HG02884 (cell line): Measurements from ENCODE around the gene GUK1.
"Not testable (repeated sequence)": the region's sequence is repeated elsewhere in the genome, so short reads cannot be mapped to it uniquely, and the experiment has no call there.

Experiments
- ATAC-seq: cut with Tn5 transposase; IDR thresholded peaks from one replicate; pipeline ENCODE4 v1.9.1; 2021; ENCODE audit warnings: mild to moderate bottlenecking, moderate library complexity; ENCODE audit not compliant: unreplicated experiment

GUK1 gene

DNA sequence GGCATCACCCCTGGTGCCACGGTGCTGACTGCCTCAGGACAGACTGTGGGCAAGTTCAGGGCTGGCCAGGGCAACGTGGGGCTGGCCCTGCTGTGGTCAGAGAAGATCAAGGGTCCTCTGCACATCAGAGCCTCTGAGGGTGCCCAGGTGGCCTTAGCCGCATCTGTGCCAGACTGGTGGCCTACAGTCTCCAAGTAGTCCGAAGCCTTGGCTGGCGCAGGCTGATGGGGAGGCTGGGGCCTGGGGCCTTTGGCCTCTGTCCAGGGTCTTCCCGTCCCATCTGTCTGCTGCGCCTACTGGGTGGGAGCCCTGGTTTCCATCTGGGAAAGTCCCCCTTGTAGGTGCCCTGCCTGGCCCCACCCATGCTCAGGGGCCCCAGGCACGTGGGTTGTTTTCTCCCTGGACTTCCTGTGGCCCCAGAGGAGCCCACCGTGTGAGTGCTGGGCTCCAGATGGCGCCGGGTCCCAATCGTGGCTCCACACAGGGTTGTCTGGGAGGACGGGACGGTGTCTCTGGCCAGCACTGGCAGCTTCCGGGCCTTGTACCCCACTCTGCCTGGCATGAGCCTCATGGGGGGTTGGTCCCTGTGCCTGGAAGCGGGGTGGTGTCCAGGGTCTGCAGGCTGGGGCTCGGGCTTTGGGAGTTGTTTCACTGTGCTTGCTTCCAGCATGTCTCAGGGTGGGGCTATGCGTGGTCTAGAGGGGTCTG is 35.4 kb downstream of the GUK1 start:
- ATAC-seq = no peak

- no peak for ATAC-seq
Measured at GRCh38 chr1:228176024-228176395, 35.9 kb downstream of the GUK1 start.

GRCh38 chr1:228176461-228177182 is 36.5 kb downstream of the GUK1 start:
- ATAC-seq = no peak

DNA sequence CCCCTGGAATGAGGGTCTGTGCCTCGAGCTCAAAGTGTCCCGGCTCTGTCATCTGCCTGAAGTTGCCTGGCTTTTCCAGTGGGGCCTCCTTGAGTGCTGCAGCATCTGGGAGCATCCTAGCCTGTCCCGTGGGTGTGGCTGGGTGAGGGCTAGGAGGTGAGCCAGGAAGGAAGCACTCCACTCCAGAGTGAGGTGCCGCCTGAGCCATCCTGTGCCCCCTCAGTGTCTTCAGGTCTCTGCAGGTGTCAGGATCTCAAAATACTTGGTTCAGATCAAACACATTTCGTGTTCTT is 37.0 kb downstream of the GUK1 start:
- no peak for ATAC-seq

DNA sequence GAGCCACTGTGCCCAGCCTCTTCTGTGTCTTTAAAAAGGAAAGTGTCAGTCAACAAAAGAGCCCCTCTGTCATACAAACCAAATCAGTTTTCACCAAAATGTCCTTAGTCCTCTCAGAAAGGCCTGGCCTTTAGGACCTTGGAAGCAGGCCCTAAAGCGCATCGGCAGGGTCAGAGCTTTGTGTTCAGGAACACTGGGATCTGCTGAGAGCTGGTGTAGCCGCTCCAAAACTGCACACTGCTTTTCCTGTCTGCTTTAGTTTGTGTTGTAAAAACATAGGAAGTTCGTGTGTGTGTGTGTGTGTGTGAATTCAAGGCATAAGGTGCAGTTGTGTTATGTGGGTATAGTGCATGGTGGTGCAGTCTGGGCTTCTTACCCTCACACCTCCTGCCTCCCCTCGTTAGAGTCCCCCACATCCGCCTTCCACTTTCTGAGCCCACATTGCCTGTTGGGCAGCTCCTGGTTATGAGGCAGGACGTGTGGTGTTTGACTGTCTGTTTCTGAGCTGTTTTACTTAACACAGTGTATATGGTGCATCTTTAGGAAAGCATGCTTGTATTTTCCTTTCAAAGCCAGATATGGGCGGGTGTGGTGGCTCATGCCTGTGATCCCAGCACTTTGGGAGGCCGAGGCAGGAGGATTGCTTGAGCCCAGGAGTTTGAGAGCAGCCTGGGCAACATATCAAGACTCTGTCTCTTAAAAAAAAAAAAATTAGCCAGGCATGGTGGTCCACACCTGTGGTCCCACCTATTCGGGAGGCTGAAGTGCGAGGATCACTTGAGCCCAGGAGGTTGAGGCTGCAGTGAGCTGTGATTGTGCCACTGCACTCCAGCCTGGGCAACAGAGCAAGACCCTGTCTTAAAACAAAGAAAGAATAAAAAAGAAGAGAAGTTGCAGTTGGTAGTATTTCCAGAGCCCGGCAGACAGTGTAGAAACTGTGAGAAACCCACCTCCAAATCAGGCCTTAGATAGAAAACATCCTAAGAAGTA is 37.9 kb downstream of the GUK1 start:
- ATAC-seq = no peak

DNA sequence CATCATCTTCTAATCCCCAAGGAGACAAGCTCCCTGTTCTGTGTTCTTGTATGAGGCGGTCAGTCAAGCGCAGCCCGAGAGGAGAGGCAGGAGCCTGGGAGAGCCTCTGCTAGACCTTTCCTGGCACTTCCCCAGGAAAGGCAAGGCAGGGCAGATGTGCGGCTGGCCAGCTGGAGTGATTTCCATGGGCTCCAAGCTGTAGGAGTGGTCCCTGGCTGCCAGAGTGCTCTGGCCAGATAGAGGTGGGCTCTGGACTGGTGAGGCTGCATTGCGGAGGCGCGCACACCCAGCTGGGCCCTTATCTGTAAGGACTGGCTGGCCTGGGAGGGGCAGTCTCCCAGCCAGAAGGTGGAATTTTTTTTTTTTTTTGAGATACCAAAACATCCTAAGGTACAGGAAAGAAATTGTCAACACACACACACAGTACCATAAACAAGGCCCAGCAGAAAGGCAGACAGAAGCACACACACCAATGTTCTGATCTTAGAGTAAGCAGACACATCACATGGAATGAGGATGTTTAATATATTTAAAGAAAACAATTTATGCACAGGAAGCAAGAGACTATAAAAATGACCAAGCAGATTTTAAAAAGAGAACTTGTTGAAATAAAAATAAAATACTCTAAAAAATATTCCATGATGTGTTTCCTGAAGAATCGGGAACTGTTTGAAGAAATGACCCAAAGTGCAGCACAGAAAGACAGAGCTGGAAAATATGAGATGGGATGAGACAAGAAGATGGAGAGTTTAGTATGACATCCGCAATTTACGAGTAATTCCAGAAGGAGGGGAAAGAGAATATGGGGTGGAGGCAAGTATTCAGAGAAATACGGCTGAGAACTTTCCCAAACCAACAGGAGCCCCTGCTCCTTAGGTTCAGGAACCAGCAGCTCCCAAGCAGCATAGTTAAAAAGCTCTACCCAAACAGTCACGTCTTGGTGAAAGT is 38.9 kb downstream of the GUK1 start:
- ATAC-seq = no peak

- no peak for ATAC-seq
Measured at GRCh38 chr1:228180271-228180958, 40.3 kb downstream of the GUK1 start.

- ATAC-seq = no peak
Measured at GRCh38 chr1:228180959-228181644, 41.0 kb downstream of the GUK1 start.

GRCh38 chr1:228181645-228182034 is 41.6 kb downstream of the GUK1 start:
- ATAC-seq = no peak

- ATAC-seq = no peak
Measured at GRCh38 chr1:228182296-228183030, 42.4 kb downstream of the GUK1 start.

DNA sequence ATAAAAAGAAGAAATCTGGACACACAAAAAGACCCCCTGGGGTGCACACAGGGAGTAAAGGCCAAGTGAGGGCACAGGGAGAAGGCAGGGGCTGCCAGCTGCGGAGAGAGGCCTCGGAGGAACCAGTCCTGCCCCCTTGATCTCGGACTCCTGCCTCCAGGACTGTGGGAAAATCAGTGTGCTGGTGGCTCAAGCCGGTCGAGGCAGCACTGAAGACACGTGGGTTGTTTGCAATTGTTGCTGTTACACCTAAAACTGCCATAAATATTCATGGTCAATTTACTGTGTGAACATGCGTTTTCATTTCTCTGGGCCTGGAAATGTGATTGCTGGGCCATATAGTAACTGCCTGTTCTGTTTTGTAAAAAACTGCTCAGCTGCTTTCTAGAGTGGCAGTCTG is 44.1 kb downstream of the GUK1 start:
- no peak for ATAC-seq

DNA sequence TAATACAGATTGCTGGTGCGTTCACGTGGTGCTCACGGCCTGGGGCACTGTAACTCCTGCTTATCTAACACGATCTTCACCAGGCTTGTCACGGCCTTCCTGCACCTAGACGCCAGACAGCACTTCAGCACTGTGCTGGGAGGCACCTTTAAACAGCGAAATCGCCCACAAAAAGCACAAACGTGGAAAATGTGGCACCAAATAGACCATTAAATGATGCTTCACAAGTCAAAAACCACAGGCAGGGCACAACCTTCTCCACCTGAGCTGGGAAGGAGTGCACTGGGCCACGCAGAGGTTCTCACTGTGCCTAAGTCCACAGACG is 45.5 kb downstream of the GUK1 start:
- ATAC-seq = no peak

GRCh38 chr1:228188249-228188648 is 48.2 kb downstream of the GUK1 start:
- not testable (repeated sequence) for ATAC-seq

DNA sequence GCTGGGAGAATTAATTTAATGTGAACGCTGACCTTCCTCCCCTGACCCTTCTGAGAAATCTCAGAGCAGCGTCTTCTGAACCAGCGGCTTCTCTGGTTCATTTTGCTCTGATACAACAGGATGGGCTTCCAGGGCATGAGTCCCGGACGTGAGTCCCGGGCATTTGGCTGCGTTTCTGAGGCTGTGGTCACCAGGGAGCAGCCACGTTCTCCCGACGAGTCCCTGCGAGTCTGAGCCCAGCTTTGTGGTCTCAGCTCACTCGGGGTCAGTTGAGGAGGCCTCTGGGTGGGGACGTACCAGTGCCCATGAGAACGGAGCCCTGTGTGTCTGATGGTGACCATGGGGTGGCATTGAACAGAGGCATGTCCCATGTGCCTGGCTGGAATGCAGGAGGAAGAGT is 50.1 kb downstream of the GUK1 start:
- ATAC-seq = no peak

DNA sequence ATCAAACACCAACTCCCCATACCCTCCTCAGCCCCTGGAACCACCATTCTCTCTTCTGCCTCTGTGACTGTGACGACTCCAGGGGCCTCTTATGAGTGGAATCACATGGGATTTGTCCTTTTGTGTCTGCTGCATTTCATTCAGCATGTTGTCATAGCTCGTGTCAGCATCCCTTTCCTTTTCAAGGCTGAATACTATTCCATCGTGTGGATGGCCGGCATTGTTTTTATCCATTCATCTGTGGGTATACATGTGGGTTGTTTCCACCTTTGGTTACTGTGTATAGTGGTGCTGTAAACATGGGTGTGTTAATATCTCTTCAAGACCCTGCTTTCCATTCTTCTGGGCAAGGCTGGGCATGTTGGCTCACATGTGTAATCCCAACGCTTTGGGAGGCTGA is 50.7 kb downstream of the GUK1 start:
- ATAC-seq = no peak

DNA sequence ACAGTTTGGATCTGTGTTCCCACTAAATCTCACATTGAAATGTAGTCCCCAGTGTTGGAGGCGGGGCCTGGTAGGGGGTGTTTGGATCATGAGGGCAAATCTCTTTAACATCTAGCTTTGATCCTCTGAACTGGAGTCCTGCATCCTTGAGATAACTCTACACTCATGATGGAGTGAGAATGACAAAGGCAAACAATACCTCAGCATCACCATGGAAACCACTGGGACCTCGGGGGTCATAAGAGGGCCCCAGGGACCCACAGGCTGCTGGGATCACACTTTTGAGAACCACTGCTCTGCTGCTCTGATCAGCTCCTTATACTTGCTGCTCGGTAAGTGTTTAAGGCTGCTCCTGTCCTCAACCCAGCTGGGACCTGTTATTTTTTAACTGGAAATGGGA is 54.4 kb downstream of the GUK1 start:
- ATAC-seq = no peak

DNA sequence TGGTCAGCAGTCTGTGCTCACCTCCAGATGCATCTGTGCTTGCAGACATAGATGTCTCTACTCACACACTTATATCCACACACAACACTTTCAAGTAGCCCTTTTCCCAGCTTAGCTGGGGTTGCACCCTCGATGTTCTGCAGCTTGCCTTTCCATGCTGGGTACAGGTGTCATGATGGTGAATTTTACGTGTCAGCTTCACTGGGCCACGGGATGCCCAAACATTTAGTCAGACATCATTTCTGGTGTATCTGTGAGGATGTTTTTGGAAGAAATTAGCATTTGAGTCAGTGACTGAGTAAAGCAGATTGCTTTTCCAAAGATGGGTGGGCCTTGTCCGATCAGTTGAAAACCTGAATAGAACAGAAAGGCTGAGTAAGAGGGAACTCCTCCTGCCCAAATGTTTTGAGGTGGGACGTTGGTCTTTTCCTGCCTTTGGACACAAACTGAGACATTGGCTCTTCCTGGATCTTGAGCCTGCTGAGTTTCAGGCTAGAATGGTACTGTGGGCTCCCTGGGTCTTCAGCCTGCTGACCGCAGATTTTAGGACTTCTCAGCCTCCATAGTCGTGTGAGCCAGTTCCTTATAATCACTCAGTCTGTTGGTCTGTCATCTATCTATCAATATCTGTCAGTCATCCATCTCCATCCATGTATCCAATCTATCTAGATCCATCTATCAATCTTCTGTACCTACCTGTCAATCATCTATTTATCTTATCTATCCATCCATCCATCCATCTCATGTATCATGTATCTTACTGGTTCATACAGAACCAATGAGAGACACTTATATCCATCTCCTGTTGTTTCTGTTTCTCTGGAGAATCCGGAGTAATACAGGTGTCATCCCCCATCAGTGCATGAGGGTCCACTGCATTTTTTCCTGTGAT is 55.1 kb downstream of the GUK1 start:
- no peak for ATAC-seq

DNA sequence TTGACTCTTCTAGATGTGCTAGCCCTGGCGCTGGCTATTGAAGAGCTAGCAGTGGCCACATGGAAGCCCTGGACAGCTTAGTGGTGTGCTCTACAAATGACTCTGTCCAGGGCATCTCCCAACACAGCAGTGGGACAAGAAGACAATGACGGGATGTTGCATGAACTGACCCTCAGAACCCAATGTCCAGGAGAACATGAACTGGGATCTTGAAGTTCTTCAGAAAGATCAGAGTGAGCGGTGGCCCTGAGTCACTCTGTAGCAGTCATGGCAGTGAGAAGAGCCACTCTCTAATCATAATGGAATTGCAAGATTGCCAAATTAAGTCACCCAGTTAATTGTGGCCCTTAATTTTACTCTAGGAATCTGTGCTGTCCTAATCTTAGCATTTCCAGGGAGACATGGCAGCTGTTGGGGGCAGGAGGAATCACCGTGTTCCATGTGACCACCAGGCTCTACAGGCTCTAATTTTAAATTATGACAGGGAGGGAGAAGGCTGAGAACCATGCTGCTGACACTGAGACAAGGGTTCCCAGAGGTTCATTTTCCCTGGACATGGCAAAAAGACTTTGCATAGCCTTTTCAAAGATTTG is 57.6 kb downstream of the GUK1 start:
- no peak for ATAC-seq
